HG03575 (cell line): ENCODE measurements around the gene RPS6KC1.
A peak's percentile ranks its signal among the peaks of the same experiment; 100 is the strongest.

Source experiments
- ATAC-seq: cut with Tn5 transposase; IDR thresholded peaks from one replicate; pipeline ENCODE4 v1.9.1; 2021; ENCODE audit not compliant: unreplicated experiment, insufficient number of reproducible peaks, low FRiP score; ENCODE audit errors: extremely low read depth

Gene RPS6KC1

GRCh38 chr1:213054142-213054541 lies 3.1 kb downstream of the RPS6KC1 start:
- no peak for ATAC-seq

- no peak for ATAC-seq
Measured at GRCh38 chr1:213054733-213055591, 3.9 kb downstream of the RPS6KC1 start.

GRCh38 chr1:213055767-213056166 lies 4.7 kb downstream of the RPS6KC1 start:
- ATAC-seq, result no peak

GRCh38 chr1:213057264-213058059 lies 6.4 kb downstream of the RPS6KC1 start:
- no peak for ATAC-seq

- ATAC-seq, result no peak
Measured at GRCh38 chr1:213060836-213061235, 9.8 kb downstream of the RPS6KC1 start.

- no peak for ATAC-seq
Measured at GRCh38 chr1:213061263-213061662, 10.2 kb downstream of the RPS6KC1 start.

- ATAC-seq, result no peak
Measured at GRCh38 chr1:213065800-213066199, 14.8 kb downstream of the RPS6KC1 start.

- ATAC-seq, result no peak
Measured at GRCh38 chr1:213066363-213066762, 15.3 kb downstream of the RPS6KC1 start.

- ATAC-seq, result no peak
Measured at GRCh38 chr1:213067352-213067751, 16.3 kb downstream of the RPS6KC1 start.

- peak; percentile 91 for ATAC-seq
Measured at GRCh38 chr1:213070406-213070805, 19.4 kb downstream of the RPS6KC1 start.

GRCh38 chr1:213075725-213076124 lies 24.7 kb downstream of the RPS6KC1 start:
- ATAC-seq, result peak; percentile 65

GRCh38 chr1:213082420-213083111 lies 31.5 kb downstream of the RPS6KC1 start:
- ATAC-seq, result no peak

GRCh38 chr1:213083112-213083445 lies 32.0 kb downstream of the RPS6KC1 start:
- no peak for ATAC-seq

- no peak for ATAC-seq
Measured at GRCh38 chr1:213087911-213088310, 36.9 kb downstream of the RPS6KC1 start.

GRCh38 chr1:213089924-213090677 lies 39.1 kb downstream of the RPS6KC1 start:
- ATAC-seq, result no peak

- ATAC-seq, result no peak
Measured at GRCh38 chr1:213094446-213094845, 43.4 kb downstream of the RPS6KC1 start.

GRCh38 chr1:213095467-213095866 lies 44.4 kb downstream of the RPS6KC1 start:
- ATAC-seq, result no peak

GRCh38 chr1:213099682-213100399 lies 48.8 kb downstream of the RPS6KC1 start:
- no peak for ATAC-seq
